ENCODE data around the gene BANP.
"Not testable (repeated sequence)": the region's sequence is repeated elsewhere in the genome, so short reads cannot be mapped to it uniquely, and the experiment has no call there.

The BANP gene

GRCh38 chr16:88099563-88099890 lies 148.3 kb downstream of the BANP start:
- no peak for TF ChIP-seq CTCF (IDR thresholded peaks at IDR 0.05)
- H3K27ac ChIP-seq = no peak overlapping the region
- no peak overlapping the region for H3K4me3 ChIP-seq
- no peak for DNase-seq (ENCODE audit: low spot score)

GRCh38 chr16:88099956-88100355 lies 148.7 kb downstream of the BANP start:
- not testable (repeated sequence) for H3K27ac ChIP-seq; H3K4me3 ChIP-seq; DNase-seq (ENCODE audit: low spot score)

GRCh38 chr16:88100801-88101622 lies 149.8 kb downstream of the BANP start:
- H3K4me3 ChIP-seq; DNase-seq (ENCODE audit: low spot score): not testable (repeated sequence)

GRCh38 chr16:88101623-88102105 lies 150.4 kb downstream of the BANP start:
- DNase-seq (ENCODE audit: low spot score); H3K27ac ChIP-seq; H3K4me3 ChIP-seq: not testable (repeated sequence)

More at GRCh38 chr16:88100801-88101622, 149.8 kb downstream of the BANP start:
- not testable (repeated sequence) for H3K27ac ChIP-seq

- no peak overlapping the region for H3K4me3 ChIP-seq
- DNase-seq (ENCODE audit: low spot score) = no peak
- TF ChIP-seq CTCF (IDR thresholded peaks at IDR 0.05) = no peak
- no peak overlapping the region for H3K27ac ChIP-seq
These were observed 151.4 kb downstream of the BANP start for GRCh38 chr16:88102597-88102996.

GRCh38 chr16:88103011-88103410 lies 151.8 kb downstream of the BANP start:
- no peak overlapping the region for H3K27ac ChIP-seq
- DNase-seq (ENCODE audit: low spot score) = no peak
- TF ChIP-seq CTCF (IDR thresholded peaks at IDR 0.05) = no peak
- no peak overlapping the region for H3K4me3 ChIP-seq

- no peak for TF ChIP-seq CTCF (IDR thresholded peaks at IDR 0.05)
- H3K4me3 ChIP-seq = no peak overlapping the region
- DNase-seq (ENCODE audit: low spot score) = no peak
- H3K27ac ChIP-seq = no peak overlapping the region
These were observed 152.5 kb downstream of the BANP start for GRCh38 chr16:88103581-88104188.

GRCh38 chr16:88104363-88104762 lies 153.1 kb downstream of the BANP start:
- H3K4me3 ChIP-seq; DNase-seq (ENCODE audit: low spot score); H3K27ac ChIP-seq: not testable (repeated sequence)

GRCh38 chr16:88105574-88106140 lies 154.4 kb downstream of the BANP start:
- not testable (repeated sequence) for H3K27ac ChIP-seq; H3K4me3 ChIP-seq; DNase-seq (ENCODE audit: low spot score)

- not testable (repeated sequence) for H3K27ac ChIP-seq; H3K4me3 ChIP-seq; DNase-seq (ENCODE audit: low spot score)
These were observed 155.3 kb downstream of the BANP start for GRCh38 chr16:88106566-88106965.

Data from coronary artery (tissue), 2 donors.